SKM-1 (cell line): ENCODE data around the gene SVIL.
"Not testable (repeated sequence)": the region's sequence is repeated elsewhere in the genome, so short reads cannot be mapped to it uniquely, and the experiment has no call there.

ENCODE experiments used
- DNase-seq: peaks from one replicate; lab custom pipeline; 2025; ENCODE audit not compliant: unreplicated experiment; lab: John Stamatoyannopoulos, UW

The SVIL gene

DNA sequence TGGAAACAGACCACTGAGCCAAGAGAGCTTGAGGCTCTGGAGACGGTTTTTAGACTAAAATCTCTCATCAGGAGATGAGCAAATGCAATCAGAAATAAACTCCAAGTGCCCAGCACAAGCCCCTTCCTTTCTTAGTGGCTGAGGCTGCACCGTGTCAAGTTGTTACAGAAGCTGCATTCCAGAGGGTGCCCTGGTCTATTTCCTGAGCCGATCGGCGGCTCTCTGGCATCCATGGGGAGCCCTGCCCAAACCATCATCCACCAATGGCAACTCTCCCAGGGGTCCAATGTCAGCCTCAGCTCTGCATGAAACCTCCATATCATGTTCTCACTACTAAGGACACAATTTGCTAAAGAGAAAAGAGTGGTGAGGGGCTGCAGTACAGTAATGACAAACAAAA lies 89.6 kb downstream of the SVIL start:
- DNase-seq = no peak

DNA sequence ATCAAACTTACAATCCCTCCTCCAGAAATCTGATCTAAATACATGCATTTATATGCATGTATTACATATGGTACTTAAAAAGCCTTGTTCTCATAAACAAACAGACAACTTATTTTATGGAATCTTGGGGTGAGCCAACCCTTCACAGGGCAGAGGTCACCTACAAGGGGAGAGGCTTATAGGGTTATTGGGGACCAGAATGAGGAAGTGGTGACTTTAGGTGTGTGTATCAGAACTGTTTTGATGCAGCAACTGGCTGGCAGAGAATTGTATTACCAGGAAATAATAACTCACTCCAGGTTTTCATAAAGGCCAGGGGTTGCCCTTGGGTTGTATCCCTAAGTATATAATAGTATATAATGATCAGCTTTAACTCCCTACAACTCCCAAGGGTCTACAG lies 91.1 kb downstream of the SVIL start:
- no peak for DNase-seq

DNA sequence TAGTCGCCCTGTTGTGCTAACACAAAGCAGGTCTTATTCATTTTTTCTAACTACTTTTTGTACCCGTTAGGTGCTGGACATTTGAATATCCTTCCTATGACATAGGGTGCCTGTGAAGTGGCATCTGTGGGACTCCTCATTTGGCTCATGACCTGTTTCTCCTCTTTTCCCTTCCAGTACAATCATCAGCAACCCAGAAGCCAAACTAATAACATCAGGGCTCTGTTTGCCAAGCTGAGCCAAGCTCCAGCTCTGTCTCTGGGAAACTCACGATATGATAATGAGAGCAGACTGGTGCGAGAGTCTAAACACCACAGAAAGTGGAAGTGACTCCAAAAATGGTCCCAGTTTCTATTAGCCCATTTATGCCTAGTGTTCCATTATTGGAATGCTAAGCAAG lies 92.0 kb downstream of the SVIL start:
- no peak for DNase-seq

DNA sequence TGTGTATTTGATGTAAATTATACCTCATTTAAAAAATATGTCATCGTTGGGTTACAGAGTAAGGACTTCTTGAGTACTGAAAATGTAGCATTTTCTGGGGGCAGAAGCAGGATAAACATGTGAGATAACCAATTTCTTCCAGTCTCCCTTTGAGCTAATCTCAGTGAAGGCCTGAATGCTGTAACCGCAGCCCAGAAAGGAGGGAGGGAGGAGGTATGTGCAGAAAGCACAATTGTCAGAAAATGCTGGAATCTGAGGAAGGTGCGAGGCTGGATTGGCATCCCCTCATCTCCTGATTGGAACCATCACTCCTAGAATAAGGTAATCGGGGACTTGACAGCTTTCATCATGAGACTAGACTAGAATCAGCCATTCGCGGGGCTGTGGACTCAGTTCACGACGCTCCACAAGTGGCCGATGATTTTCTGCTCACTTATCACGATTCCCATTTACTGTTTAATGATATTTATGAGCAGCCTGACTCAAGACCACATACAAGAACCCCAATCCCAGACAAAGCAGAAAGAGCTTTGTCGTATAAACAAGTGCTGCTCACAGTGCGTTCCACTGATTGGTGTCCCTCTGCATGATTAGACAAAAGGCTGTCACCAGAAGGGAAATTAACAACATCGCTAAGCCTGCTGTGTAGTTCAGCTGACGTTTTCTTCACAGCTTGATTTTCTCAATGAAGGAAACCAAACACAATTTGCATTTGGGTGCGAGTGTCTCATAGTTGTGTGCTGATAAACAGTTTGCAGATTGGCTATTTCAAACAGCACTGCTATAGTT lies 93.2 kb downstream of the SVIL start:
- no peak for DNase-seq

DNA sequence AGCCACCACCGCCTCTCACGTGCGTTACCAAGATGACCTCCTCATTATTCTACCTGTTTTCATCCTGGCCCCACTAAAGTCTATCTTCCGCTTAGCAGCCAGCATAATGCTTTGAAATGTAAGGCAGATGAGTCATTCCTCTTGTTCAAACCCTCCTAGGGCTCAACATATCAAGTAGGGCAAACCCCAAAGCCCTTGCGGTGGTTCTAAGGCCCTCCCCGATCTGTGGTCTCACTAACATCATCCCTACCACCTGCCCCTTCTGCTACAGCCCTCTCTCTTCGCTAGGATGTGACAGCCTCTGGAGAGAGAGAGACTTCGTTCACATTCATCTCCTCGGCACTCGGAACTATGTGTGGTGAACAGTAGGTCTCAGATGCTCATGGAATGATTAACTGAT lies 94.8 kb downstream of the SVIL start:
- DNase-seq = no peak

DNA sequence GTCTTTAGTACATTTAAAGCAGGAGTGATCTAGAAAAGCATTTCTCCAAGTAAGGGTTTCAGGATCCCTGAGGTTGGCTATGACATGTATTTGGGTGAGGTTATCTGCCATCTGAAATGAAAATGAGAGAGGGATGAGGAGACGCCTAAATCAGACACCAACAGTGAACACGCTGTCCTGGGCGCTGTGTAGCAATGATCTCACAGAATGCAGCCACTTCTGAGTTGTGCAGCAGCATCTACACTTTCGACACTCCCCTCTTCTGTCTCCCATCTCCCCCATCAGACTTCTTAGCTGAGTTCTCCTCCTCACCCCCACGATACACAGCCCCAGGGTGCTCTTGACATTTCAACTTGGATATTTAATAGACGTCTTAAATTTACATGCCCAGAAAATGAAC lies 95.4 kb downstream of the SVIL start:
- no peak for DNase-seq

DNA sequence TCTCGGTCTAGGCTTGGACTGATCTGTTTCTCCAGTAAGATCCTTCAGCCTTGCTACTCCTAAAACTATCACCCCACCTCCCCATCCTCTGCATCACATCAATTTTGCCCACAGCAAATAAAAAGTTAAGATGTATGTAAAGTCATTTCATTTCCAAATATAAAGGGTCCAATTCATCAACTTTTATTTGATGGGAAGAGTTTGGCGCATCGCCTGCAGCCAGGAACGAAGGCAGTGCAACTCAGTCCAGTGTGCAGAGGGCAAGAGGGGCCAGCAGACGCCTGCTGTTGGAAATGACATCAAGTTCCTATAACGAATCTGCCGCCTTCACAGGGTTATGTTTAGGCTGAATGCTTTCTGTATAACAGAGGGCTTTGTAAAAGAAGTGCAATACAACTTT lies 97.0 kb downstream of the SVIL start:
- DNase-seq = no peak

DNA sequence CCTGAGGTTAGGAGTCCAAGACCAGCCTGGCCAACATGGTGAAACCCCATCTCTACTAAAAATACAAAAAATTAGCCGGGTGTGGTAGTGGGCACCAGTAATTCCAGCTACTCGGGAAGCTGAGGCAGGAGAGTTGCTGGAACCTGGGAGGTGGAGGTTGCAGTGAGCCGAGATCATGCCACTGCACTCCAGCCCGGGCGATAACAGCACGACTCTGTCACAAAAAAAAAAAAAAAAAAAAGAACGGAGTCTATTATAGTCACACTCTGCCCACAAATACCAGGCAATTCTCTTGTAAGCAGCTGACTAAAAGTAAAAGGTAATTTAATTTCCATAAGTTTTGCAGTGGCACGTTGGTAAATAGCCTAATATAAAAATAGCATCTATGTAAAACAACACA lies 98.1 kb downstream of the SVIL start:
- not testable (repeated sequence) for DNase-seq

DNA sequence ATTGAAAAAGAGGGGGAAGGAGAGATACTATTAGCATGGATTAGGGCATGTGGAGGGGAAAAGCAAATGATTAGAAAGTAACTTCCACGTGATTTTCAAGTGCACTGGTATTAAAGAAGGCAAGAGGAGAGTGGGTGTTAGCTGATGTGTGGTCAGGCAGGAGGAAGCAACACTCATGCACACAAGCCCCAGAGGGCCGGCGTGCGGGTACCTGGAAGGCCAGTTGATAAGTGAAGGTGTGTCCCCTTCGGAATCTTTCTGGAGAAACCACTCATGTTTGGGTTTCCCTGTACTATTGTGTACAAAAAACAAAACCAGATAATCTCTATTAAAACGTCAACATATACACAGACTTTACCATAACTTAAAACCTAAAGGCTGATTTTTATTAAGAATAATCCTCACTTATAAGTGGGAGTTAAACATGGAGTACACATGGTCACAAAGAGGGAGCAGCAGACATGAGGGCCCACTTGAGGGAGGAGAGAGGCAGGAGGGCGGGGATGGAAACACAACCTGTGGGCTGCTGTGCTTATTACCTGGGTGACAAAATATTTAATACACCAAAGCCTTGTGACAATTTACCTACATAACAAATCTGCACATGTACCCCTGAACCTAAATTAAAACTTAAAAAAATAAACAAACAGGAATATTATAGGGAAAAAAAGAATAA lies 98.9 kb downstream of the SVIL start:
- DNase-seq = no peak

DNA sequence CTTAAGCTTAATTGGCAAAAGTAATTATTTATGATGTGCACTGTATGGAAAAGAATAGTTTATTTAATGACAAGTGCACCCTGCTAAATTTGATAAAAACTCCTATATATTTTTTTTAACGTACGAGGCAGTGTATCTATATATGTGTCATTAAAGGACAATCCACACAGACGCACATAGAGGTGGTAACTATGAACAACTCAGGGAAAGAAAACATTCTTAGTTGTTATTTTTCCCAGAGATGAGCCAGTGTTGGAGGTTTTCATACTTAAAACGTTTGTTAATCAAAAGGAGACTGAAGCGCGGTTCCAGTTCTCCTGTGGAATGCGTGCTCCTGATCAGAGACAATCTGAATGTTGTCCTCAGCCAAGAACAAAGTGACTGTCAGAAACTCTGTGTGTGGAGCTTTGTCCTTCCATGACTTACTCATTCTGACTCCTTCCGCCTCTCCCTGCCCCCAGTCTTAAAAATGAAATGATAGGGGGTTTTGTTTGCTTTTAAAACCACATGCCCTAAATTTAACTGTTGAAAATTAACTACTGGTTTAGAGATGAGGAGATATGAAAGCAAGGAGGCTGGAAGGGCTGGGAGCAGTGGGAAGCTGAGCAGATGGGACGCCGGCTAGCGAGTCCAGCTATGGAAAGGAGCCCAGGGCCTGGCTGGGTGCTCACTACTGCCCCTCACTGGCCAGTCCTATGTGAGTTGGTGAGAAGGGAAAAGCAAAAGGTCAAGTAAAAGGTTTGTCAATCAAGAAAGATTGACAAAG lies 99.6 kb downstream of the SVIL start:
- no peak for DNase-seq

DNA sequence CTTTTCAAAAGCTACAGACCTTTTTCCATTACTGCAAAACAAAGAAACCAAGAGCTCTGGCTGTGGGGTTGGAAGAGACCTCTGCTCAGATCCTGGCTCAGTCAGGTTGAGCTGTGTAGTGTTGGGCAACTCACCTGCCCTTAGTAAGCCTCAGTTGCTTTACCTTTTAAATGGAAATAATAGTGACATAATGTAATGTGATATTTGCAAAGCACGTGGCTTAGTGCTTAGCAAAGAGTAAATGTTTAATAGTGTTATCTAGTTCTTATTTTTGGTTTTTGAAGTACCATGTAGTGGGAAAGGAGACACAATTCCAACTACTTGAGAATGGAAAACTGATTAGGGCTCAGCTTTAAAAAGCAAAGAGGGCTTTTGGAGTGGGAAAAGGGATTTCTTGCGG lies 100.2 kb downstream of the SVIL start:
- DNase-seq = no peak

DNA sequence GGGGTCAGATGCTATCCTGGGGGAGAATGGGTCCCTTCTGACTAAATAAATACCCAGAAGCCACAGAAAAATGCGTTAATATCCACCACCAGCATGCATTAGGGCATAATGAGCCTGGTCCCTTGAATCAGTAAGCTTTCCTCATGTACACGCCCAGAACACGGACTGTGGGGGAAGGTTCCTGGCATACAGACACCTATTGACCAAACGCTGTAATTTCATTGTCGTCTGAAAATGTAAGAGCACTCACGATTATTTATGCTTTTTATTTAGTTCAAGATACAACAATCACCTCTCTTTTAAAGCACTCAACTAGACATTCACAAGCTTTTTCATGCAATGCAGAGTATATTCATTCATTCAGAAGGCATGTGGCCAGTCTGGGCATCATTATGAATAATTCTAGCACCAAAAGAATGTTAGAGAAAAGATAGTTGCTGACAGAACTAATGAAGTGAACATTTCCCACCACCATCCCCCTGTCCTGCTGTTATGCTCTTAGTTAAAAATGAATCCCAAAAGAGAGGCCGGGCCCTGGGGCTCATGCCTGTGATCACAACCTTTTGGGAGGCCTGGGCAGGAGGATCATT lies 101.0 kb downstream of the SVIL start:
- DNase-seq = no peak

DNA sequence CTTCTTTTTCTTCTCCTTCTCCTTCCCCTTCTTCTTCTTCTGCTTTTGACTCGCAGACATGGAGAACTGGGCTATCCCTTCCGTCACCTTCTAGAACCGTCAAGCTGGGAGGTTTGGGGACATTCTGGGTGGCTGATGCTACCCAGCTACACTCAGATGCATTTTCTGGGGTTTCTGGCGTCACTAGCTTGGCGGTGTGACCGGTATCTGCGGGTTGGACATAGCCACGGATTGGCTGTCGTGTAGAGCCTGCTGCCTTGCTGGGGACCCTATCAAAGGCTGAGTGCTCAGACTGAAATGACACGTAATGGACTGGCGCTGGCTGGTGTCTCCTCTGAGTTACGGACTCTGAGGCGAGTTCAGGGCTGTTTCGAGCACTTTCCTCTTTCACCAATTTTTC lies 101.7 kb downstream of the SVIL start:
- DNase-seq = no peak

DNA sequence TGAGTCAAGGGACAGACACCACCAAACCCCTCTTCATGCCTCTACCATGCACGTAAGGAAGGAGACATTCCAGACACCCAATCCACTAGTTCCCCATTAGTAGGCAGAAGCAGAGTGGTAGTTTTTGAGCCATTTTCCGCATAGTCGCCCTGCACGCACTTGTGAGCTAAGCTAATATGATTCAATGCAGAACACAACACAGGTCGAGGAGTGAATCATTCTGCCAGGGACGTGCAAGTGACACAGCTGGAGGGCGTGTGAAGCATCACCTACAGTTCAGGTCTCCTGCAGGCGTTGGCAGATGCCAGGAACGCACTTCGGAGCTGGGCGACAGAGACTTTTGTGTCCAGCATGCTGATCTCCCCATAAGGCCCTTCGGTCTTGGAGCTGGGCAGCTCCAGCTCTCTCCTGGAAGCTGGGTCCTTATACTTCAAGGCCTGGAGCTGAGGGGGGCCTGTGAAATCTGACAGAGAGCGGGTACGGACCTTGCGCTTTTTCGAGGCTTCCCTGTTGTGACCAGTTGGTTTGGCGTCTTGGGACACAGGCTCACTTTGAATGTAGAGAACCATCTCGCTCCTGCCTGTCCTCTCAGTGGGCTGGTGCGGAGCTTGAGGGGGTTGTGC lies 102.4 kb downstream of the SVIL start:
- DNase-seq = no peak

DNA sequence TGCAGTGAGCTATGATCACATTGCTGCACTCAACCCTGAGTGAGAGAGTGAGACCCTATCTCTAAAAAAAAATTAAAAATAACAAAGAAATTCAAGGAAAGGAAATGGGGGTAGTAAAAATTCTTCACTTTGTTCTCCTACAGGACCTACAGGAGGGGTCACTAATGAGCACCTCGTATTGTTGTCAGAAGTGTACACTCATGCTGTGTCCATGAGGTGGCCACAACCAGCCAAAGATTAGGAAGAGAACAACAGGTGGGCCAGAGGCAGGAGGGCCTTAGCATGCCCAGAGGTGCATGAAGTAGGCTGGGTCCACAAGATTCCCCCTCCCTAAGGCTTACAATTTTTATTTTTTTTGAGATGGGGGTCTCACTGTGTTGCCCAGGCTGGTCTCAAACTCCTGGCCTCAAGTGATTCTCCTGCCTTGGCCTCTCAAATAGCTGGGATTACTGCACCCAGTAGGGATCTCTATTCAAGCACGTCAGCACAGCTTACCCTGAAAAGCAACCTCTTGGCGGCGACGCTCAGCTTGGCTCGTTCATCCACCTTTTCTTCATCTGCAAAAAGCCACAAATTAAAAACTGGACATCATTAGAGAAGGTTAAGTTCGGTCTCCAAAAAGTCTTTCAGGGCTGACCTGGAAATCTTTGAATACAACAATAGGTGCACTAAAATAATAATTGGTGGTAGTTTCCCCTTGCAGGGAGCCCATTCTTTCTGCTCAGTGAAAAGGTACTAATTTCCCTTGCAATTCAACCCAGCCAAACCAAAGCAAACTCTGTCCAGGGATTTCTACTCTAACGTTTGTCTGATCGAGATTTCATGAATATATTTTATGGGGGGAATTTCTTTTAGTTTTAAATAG lies 104.4 kb downstream of the SVIL start:
- no peak for DNase-seq

DNA sequence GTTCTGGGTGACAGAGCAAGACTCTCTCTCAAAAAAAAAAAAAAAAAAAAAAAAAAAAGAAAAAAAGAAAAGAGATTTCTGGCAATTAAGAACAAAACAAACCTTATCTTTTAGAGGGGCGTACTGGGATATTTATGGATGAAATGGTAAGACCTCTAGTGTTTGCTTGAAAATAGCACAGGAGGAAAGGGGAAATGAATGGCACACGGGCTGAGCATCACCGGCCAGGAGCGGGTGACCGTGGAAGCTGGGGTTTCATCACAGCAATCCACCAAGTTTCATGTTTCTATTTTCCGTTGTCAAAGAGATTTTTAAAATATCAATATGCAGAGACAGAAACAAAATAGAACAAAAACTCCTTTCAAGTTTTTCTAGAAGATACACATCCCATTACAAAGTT lies 105.6 kb downstream of the SVIL start:
- no peak for DNase-seq

DNA sequence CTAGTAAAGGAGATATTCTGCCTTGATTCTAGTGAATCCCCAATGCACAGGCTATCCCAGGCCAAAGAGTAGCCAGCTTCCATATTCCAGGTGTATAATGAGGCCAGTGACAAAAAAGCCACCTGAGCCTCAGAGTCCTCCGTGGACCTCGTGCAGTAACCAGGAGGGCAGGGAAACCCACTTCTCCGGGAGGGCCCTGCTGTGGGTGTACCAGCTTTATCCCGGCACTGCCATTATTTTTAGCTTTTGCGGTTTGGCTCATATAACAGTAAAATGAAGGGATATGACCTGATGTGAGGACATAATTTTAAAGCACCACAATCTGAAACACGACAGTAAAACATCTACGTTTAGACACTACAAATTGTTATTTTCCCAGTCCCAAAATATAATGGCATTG lies 109.0 kb downstream of the SVIL start:
- DNase-seq = no peak

DNA sequence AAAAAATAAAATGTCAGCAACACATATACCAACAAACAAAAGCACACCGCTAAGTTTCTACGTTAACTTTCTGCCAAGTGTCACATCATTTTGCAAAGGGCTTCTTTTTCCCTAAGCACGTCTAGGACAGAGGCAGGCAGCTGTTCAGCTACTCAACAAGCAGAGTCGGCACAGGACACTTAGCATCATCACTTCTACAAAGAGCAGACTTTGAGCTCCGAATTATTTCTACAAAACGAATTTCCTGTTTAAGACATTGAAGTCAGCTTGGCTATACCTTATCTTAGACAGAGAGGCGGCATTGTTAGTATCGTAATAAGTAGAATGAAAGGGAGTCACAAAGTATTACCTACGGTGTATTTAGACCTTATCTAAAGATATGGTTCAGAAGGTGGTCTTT lies 110.1 kb downstream of the SVIL start:
- no peak for DNase-seq

DNA sequence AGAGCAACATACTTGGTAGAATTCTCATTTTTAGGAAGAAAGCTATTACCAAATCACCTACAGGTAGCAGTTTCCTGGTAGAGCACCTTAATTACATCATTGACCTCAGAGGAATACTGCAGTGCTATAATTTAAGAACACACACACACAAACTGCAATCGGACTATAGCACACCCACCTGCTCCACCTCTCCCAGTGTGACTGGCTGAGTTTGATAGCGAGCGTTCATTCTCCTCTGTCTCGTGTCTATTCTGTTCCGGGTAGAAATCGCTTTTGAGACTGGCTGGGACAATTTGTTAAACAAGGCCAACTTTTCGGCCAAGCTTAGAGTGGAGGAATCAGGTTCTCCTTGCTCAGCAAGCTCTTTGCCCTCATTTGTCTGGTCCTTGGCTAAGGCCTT lies 110.5 kb downstream of the SVIL start:
- DNase-seq = no peak

DNA sequence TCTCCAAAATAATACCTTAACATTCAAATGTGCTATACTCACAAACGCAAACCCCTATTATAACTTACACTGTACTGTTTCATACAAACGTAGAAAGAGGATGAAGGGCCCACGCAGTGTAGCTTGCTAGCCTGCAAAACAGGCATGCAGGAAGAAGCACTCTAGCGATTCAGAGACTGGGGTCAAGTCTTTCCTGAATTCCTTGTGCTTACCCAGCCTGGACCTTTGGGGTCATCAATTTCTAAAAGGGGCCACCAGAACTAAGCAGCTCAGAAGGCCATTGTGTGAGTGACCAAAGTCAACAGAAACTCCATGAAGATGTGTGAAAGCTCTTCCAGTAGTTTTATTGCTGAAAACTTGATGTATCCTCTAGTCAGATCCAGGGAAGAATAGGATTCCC lies 111.9 kb downstream of the SVIL start:
- DNase-seq = no peak
